Activated naive CD4-positive, alpha-beta T cell (primary cell): Measurements from ENCODE around the gene TAF8.
"Not testable (repeated sequence)": the region's sequence is repeated elsewhere in the genome, so short reads cannot be mapped to it uniquely, and the experiment has no call there.

Source experiments
- DNase-seq, 4 experiments: peaks; one replicate each; lab custom pipeline; 2025; lab: John Stamatoyannopoulos, UW

The TAF8 gene

GRCh38 chr6:42050297-42051267, at the start of gene TAF8:
TSS of gene TAF8 (plus strand) at chr6:42050524. CDS start at chr6:42050542, 18 bp downstream.
- DNase-seq: peak; percentile 72 to 89 (median 80)

- DNase-seq: no peak
These were observed 48.8 kb upstream of the TAF8 start for GRCh38 chr6:42001506-42001905.

GRCh38 chr6:42003658-42004057, 46.7 kb upstream of the TAF8 start:
- not testable (repeated sequence) for DNase-seq

- peak in 2 of 4 experiments; percentile 13 to 39 for DNase-seq
These were observed 42.8 kb upstream of the TAF8 start for GRCh38 chr6:42007286-42008137.

- not testable (repeated sequence) for DNase-seq
These were observed 42.2 kb upstream of the TAF8 start for GRCh38 chr6:42008138-42008528.

- DNase-seq: no peak
These were observed 40.5 kb upstream of the TAF8 start for GRCh38 chr6:42009844-42010184.

GRCh38 chr6:42010185-42010891, 40.0 kb upstream of the TAF8 start:
- DNase-seq: no peak

- DNase-seq: no peak
These were observed 39.4 kb upstream of the TAF8 start for GRCh38 chr6:42010909-42011308.

GRCh38 chr6:42012501-42013133, 37.7 kb upstream of the TAF8 start:
- DNase-seq: no peak

GRCh38 chr6:42013134-42013516, 37.2 kb upstream of the TAF8 start:
- no peak for DNase-seq

- no peak for DNase-seq
These were observed 33.2 kb upstream of the TAF8 start for GRCh38 chr6:42017021-42017643.

- no peak for DNase-seq
These were observed 29.4 kb upstream of the TAF8 start for GRCh38 chr6:42020967-42021366.

GRCh38 chr6:42021847-42022754, 28.2 kb upstream of the TAF8 start:
- DNase-seq: peak in 1 of 4 experiments; percentile 29

- DNase-seq: no peak
These were observed 27.5 kb upstream of the TAF8 start for GRCh38 chr6:42022755-42023384.

- no peak for DNase-seq
These were observed 25.1 kb upstream of the TAF8 start for GRCh38 chr6:42025066-42025844.

GRCh38 chr6:42025845-42026243, 24.5 kb upstream of the TAF8 start:
- no peak for DNase-seq

GRCh38 chr6:42026540-42026939, 23.8 kb upstream of the TAF8 start:
- DNase-seq: no peak

- no peak for DNase-seq
These were observed 21.9 kb upstream of the TAF8 start for GRCh38 chr6:42028234-42029061.
